SK-N-SH (cell line): ENCODE measurements around the gene RAB7A. TPM values are rescaled to one million over a fixed set of nuclear protein-coding genes. Genes with fewer than 3 reads are reported as not detected.

Source experiments
- CTCF ChIA-PET: fragments of 300-600, 350-600 bp; formaldehyde crosslinking; extraction: SDS; loops from one replicate; lab custom pipeline; 2021; lab: Yijun Ruan, JAX
- POLR2A ChIA-PET: fragments of 350-600 bp; sonication (Branson Sonifier 250); formaldehyde crosslinking; extraction: SDS; loops from one replicate; lab custom pipeline; 2020; ENCODE audit warnings: antibody characterized with exemption, inconsistent platforms; lab: Yijun Ruan, JAX
- DNase-seq: peaks from one replicate; pipeline ENCODE4 v3.0.0; 2012
- H2AFZ ChIP-seq: fragments of 200-600 bp; sonication (generic); 2 replicates; pipeline ENCODE4 v1.8.1; 2016; ENCODE audit warnings: antibody characterized with exemption, mild to moderate bottlenecking, low read depth
- H3F3A ChIP-seq: fragments of 200-600 bp; sonication (generic); replicated peaks from 2 replicates; pipeline ENCODE3; 2016; ENCODE audit warnings: antibody characterized with exemption, mild to moderate bottlenecking; ENCODE audit not compliant: insufficient read depth
- H3K27ac ChIP-seq, 2 experiments: fragments of 200-500 bp in 1 of 2; fragments of 200-600 bp in 1 of 2; sonication (Bioruptor generic) in 1 of 2; sonication (generic), shearing (Covaris generic) in 1 of 2; 2 replicates each; pipeline versions ENCODE4 v1.5.1 to v1.6.1; 2014 to 2016; ENCODE audit warnings: low read depth in 2 of 2, inconsistent platforms in 1 of 2, low read length in 1 of 2, mild to moderate bottlenecking in 1 of 2, mixed read lengths in 1 of 2
- H3K27me3 ChIP-seq: fragments of 200-600 bp; sonication (generic), shearing (Covaris generic); 2 replicates; pipeline ENCODE4 v1.6.1; 2016; ENCODE audit warnings: mixed run types; ENCODE audit not compliant: insufficient read depth
- H3K36me3 ChIP-seq, 2 experiments: fragments of 200-500 bp in 1 of 2; fragments of 200-600 bp in 1 of 2; sonication (Bioruptor generic) in 1 of 2; sonication (generic) in 1 of 2; replicated peaks in 1 of 2; 2 replicates each; pipeline versions ENCODE3 to v1.5.1; 2014 to 2016; ENCODE audit warnings: low read length in 1 of 2, mild to moderate bottlenecking in 1 of 2; ENCODE audit not compliant: insufficient read depth in 2 of 2, control insufficient read depth in 1 of 2
- H3K4me1 ChIP-seq, 2 experiments: fragments of 200-500 bp in 1 of 2; fragments of 200-600 bp in 1 of 2; sonication (Bioruptor generic) in 1 of 2; sonication (generic), shearing (Covaris generic) in 1 of 2; 2 replicates each; pipeline versions ENCODE4 v1.5.1 to v1.6.1; 2014 to 2016; ENCODE audit warnings: low read depth in 1 of 2, low read length in 1 of 2, mixed run types in 1 of 2; ENCODE audit not compliant: insufficient read depth in 2 of 2, control insufficient read depth in 1 of 2
- H3K4me2 ChIP-seq: fragments of 200-600 bp; sonication (generic), shearing (Covaris generic); 2 replicates; pipeline ENCODE4 v1.6.1; 2017; ENCODE audit warnings: mixed run types
- H3K4me3 ChIP-seq, 2 experiments: fragments of 200-500 bp in 1 of 2; fragments of 200-600 bp in 1 of 2; sonication (Bioruptor generic) in 1 of 2; sonication (generic), shearing (Covaris generic) in 1 of 2; 2 replicates each; pipeline versions ENCODE4 v1.5.1 to v1.8.1; 2014 to 2016; ENCODE audit warnings: low read depth in 2 of 2, inconsistent platforms in 1 of 2, low read length in 1 of 2, mild to moderate bottlenecking in 1 of 2, mixed read lengths in 1 of 2, moderate library complexity in 1 of 2
- H3K79me2 ChIP-seq: fragments of 200-600 bp; sonication (generic); 2 replicates; pipeline ENCODE4 v1.8.1; 2017; ENCODE audit warnings: mild to moderate bottlenecking; ENCODE audit not compliant: insufficient read depth
- H3K9ac ChIP-seq: fragments of 200-600 bp; sonication (generic); 2 replicates; pipeline ENCODE4 v1.6.1; 2017; ENCODE audit warnings: mixed run types
- H3K9me2 ChIP-seq: fragments of 200-600 bp; sonication (generic); 2 replicates; pipeline ENCODE4 v1.6.1; 2017; ENCODE audit warnings: mixed run types
- H3K9me3 ChIP-seq: fragments of 200-600 bp; sonication (generic); 2 replicates; pipeline ENCODE4 v1.6.1; 2017; ENCODE audit warnings: mixed run types, mild to moderate bottlenecking, moderate library complexity
- H4K20me1 ChIP-seq: fragments of 200-600 bp; sonication (generic); 2 replicates; pipeline ENCODE4 v1.6.1; 2017; ENCODE audit warnings: mild to moderate bottlenecking, mixed run types; ENCODE audit not compliant: insufficient read depth
- ELF1 ChIP-seq: IDR thresholded peaks from 2 replicates; pipeline ENCODE4 v1.4.0; 2012
- FOXM1 ChIP-seq: IDR thresholded peaks from 2 replicates; pipeline ENCODE4 v1.4.0; 2012; ENCODE audit warnings: low read depth, mild to moderate bottlenecking
- GATA2 ChIP-seq: sonication (generic); formaldehyde crosslinking; IDR thresholded peaks from 2 replicates; pipeline ENCODE4 v1.5.0; 2020; ENCODE audit warnings: mild to moderate bottlenecking, missing genetic modification reagents
- PBX3 ChIP-seq: IDR thresholded peaks from 2 replicates; pipeline ENCODE4; 2012
- RAD21 ChIP-seq: IDR thresholded peaks from 2 replicates; pipeline ENCODE4 v1.6.1; 2012; ENCODE audit warnings: mild to moderate bottlenecking, low read length
- RFX5 ChIP-seq: IDR thresholded peaks from 2 replicates; pipeline ENCODE4 v1.6.1; 2012; ENCODE audit warnings: mild to moderate bottlenecking, improper control_type of control experiment, low read length
- TEAD4 ChIP-seq: IDR thresholded peaks from 2 replicates; pipeline ENCODE4 v1.4.0; 2012; ENCODE audit warnings: mild to moderate bottlenecking, borderline replicate concordance; ENCODE audit not compliant: insufficient read depth
- USF1 ChIP-seq: IDR thresholded peaks from 2 replicates; pipeline ENCODE4 v1.4.0; 2012; ENCODE audit warnings: low read depth, borderline replicate concordance
- WGBS: methylation state at CpG from one replicate; pipeline ENCODE4 v1.1.6; 2017; ENCODE audit warnings: low lambda C conversion rate; 5-methylcytosine and 5-hydroxymethylcytosine counted together
- polyA plus RNA-seq, 3 experiments: library from polyadenylated mRNA; depleted of rRNA; stranded (reverse); fragments of >200 nt; gene quantifications; 2 replicates each; pipeline ENCODE4 v1.2.3, GENCODE V29; 2012
- TF ChIP-seq, protein P1 (sequence below): IDR thresholded peaks from 2 replicates; pipeline ENCODE4 v1.4.0; 2012; ENCODE audit warnings: low read depth
- TF ChIP-seq, protein P2 (sequence below): fragments of 150-350 bp; IDR thresholded peaks from 2 replicates; pipeline ENCODE4 v1.6.1; 2017; ENCODE audit warnings: antibody characterized with exemption, low read length, low read depth, borderline replicate concordance
- TF ChIP-seq, protein P3 (sequence below): IDR thresholded peaks from 2 replicates; pipeline ENCODE4 v1.6.1; 2012; ENCODE audit warnings: mild to moderate bottlenecking, low read depth, low read length, moderate library complexity

Gene RAB7A
- polyA plus RNA-seq, 1 of the 3 experiments (the other 2 are of a cell fraction) = 271 TPM

DNA sequence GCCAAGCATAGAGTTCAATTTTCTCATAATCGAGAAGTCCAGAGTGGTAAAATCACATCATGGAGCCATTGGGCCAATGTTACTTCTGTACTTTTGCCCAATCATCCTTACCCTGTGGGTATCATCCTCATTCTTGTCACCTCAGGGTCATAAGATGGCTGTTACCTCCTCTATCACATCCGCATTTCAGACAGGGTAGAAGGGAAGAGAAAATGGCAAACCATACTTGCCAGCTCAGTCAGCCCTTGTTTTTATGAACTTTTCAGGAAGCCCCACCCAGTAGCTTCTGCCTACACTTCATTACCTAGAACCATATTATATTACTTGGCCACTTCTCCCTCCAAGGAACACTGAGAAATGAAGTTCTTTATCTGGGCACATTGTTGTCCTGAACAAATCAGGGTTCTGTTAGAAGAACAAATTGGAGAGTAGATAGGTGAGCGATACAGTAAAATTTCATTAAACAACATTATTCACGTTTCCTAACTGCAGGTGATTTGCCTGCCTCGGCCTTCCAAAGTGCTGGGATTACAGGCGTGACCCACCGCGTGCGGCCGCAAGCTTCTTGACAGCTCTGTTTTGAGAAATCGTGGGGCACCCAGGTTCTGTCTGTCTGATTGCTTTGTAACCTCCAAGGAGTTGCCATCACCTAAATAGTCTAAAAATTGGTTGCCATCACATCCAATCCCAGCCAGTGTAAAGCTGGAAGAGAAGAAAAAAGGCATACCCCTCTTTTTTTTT, 40.8 kb upstream of the RAB7A start:
- no peaks in the 10 kb centered on the region for H3F3A ChIP-seq
- H3K27ac ChIP-seq = no peak overlapping the region
- no peaks in the 10 kb centered on the region for H3K9me2 ChIP-seq
- no peaks in the 10 kb centered on the region for H3K36me3 ChIP-seq
- H3K4me2 ChIP-seq = no peak overlapping the region
- no peak overlapping the region for H3K4me3 ChIP-seq
- no peaks in the 10 kb centered on the region for H3K9me3 ChIP-seq
- TF ChIP-seq, protein P1, sequence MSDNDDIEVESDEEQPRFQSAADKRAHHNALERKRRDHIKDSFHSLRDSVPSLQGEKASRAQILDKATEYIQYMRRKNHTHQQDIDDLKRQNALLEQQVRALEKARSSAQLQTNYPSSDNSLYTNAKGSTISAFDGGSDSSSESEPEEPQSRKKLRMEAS = no peak
- TF ChIP-seq, protein P2, sequence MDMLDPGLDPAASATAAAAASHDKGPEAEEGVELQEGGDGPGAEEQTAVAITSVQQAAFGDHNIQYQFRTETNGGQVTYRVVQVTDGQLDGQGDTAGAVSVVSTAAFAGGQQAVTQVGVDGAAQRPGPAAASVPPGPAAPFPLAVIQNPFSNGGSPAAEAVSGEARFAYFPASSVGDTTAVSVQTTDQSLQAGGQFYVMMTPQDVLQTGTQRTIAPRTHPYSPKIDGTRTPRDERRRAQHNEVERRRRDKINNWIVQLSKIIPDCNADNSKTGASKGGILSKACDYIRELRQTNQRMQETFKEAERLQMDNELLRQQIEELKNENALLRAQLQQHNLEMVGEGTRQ = no peak
- TF ChIP-seq RFX5 = no peak
- no peak for TF ChIP-seq ELF1
- TF ChIP-seq RAD21 = no peak
- TF ChIP-seq, protein P3, sequence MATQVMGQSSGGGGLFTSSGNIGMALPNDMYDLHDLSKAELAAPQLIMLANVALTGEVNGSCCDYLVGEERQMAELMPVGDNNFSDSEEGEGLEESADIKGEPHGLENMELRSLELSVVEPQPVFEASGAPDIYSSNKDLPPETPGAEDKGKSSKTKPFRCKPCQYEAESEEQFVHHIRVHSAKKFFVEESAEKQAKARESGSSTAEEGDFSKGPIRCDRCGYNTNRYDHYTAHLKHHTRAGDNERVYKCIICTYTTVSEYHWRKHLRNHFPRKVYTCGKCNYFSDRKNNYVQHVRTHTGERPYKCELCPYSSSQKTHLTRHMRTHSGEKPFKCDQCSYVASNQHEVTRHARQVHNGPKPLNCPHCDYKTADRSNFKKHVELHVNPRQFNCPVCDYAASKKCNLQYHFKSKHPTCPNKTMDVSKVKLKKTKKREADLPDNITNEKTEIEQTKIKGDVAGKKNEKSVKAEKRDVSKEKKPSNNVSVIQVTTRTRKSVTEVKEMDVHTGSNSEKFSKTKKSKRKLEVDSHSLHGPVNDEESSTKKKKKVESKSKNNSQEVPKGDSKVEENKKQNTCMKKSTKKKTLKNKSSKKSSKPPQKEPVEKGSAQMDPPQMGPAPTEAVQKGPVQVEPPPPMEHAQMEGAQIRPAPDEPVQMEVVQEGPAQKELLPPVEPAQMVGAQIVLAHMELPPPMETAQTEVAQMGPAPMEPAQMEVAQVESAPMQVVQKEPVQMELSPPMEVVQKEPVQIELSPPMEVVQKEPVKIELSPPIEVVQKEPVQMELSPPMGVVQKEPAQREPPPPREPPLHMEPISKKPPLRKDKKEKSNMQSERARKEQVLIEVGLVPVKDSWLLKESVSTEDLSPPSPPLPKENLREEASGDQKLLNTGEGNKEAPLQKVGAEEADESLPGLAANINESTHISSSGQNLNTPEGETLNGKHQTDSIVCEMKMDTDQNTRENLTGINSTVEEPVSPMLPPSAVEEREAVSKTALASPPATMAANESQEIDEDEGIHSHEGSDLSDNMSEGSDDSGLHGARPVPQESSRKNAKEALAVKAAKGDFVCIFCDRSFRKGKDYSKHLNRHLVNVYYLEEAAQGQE = no peak
- H3K9ac ChIP-seq = no peak overlapping the region
- no peak for DNase-seq
- H2AFZ ChIP-seq = no peak overlapping the region
- CTCF ChIA-PET = interaction anchor here (1.1 to 2.1 kb wide), 2 partner anchors 109 to 112 kb away, joined by 3 to 5 read pairs; no protein-coding TSS in a partner anchor
- POLR2A ChIA-PET = no interaction called here
- H3K79me2 ChIP-seq = no peaks in the 10 kb centered on the region
- H3K27me3 ChIP-seq = no peaks in the 10 kb centered on the region
- WGBS = 91% methylated on average over 11 of the region's 11 CpGs
- peaks cover 5% of the 10 kb centered on the region in 2 experiments; a peak in 2 of 4 replicates for H3K4me1 ChIP-seq
- H4K20me1 ChIP-seq = no peaks in the 10 kb centered on the region

DNA sequence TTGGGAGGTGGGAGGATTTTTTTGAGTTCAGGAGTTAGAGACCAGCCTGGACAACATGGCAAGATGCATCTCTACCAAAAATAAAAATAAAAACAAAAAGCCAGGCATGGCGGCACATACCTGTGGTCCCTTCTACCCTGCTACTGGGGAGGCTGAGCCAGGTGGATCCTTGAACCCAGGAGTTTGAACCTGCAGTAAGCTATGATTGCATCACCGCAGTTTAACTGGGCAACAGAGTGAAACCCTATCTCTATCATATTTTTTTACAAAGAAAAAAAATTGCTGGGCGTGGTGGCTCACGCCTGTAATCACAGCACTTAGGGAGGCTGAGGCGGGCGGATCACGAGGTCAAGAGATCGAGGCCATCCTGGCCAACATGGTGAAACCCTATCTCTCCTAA, 39.5 kb upstream of the RAB7A start:
- ChIA-PET POLR2A (no interaction called here), CTCF (interaction anchor here (1.1 to 2.1 kb wide), 2 partner anchors 108 to 111 kb away, joined by 3 to 5 read pairs; no protein-coding TSS in a partner anchor)
- Histone ChIP-seq H3K4me2 (no peak overlapping the region), H3K9me3 (no peaks in the 10 kb centered on the region), H3K9me2 (no peaks in the 10 kb centered on the region), H3K4me3 (no peak overlapping the region), H4K20me1 (no peaks in the 10 kb centered on the region), H3K27ac (no peak overlapping the region), H3K9ac (no peak overlapping the region), H3K27me3 (no peaks in the 10 kb centered on the region), H2AFZ (no peak overlapping the region), H3F3A (no peaks in the 10 kb centered on the region), H3K36me3 (no peaks in the 10 kb centered on the region), H3K79me2 (no peaks in the 10 kb centered on the region), H3K4me1 (peaks cover 2 to 4% of the 10 kb centered on the region in 2 experiments; a peak in 2 of 4 replicates)
- no peak for DNase-seq
- TF ChIP-seq TEAD4 = no peak
- TF ChIP-seq PBX3 = no peak
- TF ChIP-seq USF1 = no peak
- TF ChIP-seq GATA2 (CRISPR knock-in tag) = no peak
- TF ChIP-seq FOXM1 = no peak
- 96% methylated on average over 8 of the region's 8 CpGs for WGBS
